Measurements from ENCODE around the gene DMD.

DNA sequence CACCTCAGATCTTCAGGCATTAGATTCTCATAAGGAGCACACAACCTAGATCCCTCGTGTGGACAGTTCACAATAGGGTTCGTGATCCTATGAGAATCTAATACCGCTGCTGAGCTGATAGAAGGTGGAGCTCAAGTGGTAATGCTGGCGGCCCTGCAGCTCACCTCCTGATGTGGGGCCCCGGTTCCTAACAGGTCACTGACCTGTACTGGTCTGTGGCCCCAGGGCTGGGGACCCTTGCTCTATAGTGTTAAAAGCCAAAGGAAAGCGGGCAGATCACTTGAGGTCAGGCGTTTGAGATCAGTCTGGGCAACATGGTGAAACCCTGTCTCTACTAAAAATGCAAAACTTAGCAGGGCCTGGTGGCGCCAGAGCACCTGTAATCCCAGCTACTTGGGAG, 1092.5 kb downstream of the DMD start:
- TF ChIP-seq, protein P1, sequence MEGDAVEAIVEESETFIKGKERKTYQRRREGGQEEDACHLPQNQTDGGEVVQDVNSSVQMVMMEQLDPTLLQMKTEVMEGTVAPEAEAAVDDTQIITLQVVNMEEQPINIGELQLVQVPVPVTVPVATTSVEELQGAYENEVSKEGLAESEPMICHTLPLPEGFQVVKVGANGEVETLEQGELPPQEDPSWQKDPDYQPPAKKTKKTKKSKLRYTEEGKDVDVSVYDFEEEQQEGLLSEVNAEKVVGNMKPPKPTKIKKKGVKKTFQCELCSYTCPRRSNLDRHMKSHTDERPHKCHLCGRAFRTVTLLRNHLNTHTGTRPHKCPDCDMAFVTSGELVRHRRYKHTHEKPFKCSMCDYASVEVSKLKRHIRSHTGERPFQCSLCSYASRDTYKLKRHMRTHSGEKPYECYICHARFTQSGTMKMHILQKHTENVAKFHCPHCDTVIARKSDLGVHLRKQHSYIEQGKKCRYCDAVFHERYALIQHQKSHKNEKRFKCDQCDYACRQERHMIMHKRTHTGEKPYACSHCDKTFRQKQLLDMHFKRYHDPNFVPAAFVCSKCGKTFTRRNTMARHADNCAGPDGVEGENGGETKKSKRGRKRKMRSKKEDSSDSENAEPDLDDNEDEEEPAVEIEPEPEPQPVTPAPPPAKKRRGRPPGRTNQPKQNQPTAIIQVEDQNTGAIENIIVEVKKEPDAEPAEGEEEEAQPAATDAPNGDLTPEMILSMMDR (IDR thresholded peaks at IDR 0.05), result no peak
- no peak for TF ChIP-seq POLR2A (IDR thresholded peaks at IDR 0.05)
- TF ChIP-seq POLR2AphosphoS5 (IDR thresholded peaks at IDR 0.05), result no peak
- TF ChIP-seq EP300 (IDR thresholded peaks at IDR 0.05), result no peak
